ENCODE results near the gene CAPZA1. TPM values are rescaled to one million over a fixed set of nuclear protein-coding genes. Genes with fewer than 3 reads are reported as not detected.

Gene CAPZA1
- total and polyA plus RNA-seq, 2 donors (not counting 3 experiments of a cell fraction or from before 2014, with no cell fraction given) = 77.1 to 183 TPM

DNA sequence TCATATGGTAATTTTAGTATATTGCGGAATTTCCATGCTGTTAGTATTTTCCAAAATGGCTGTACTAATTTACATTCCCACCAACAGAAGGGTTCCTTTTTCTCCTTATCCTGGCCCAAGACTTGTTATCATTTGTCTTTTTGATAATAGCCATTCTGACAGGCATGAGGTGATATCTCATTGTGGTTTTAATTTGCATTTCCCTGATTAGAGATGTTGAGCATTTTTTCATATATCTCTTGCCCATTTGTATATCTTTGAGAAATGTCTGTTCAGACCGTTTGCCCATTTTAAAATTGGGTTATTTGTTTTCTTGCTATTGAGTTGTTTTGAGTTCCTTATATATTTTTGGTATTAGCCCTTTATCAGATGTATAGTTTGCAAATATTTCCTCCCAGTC, 14.0 kb downstream of the CAPZA1 start:
- POLR2A ChIA-PET = no interaction called here

More for the DNA sequence above, 14.0 kb downstream of the CAPZA1 start:
- CTCF ChIA-PET = no interaction called here
- dilution Hi-C loops (cut with MboI; ENCODE audit: extremely low pct_ligation_motif_present, low sequenced_read_pairs) = no loop called here
- no peaks in the 10 kb centered on the region for H3K9me1 ChIP-seq (replicated peaks; ENCODE audit: control insufficient read depth, extremely low read depth, insufficient read depth, low read length)
- H3K4me1 ChIP-seq (ENCODE audit: control insufficient read depth, extremely low read depth, insufficient read depth, low read length) = peaks cover 24% of the 10 kb centered on the region
- H3K4me3 ChIP-seq (replicated peaks in 1 of 3; ENCODE audit: insufficient read depth in 1 of 3, low read depth in 1 of 3, low read length in 3 of 3) = no peak overlapping the region
- no peaks in the 10 kb centered on the region for H3K9me3 ChIP-seq (replicated peaks; ENCODE audit: control insufficient read depth, insufficient read depth, low read length)
- H3K27me3 ChIP-seq (ENCODE audit: control insufficient read depth in 2 of 2, insufficient read depth in 2 of 2, low read length in 2 of 2) = no peaks in the 10 kb centered on the region
- peak overlapping the region; percentile 11 for H3K4me2 ChIP-seq (ENCODE audit: insufficient read depth, low read length)
- no peak overlapping the region for H2AFZ ChIP-seq (ENCODE audit: low read depth, low read length)
- DNase-seq (ENCODE audit: low read depth, low spot score) = no peak
- peaks cover 0 to 1% of the 10 kb centered on the region in 2 experiments for H3K36me3 ChIP-seq (ENCODE audit: control insufficient read depth in 2 of 2, extremely low read depth in 1 of 2, insufficient read depth in 2 of 2, low read length in 2 of 2)
- TF ChIP-seq, protein P1, sequence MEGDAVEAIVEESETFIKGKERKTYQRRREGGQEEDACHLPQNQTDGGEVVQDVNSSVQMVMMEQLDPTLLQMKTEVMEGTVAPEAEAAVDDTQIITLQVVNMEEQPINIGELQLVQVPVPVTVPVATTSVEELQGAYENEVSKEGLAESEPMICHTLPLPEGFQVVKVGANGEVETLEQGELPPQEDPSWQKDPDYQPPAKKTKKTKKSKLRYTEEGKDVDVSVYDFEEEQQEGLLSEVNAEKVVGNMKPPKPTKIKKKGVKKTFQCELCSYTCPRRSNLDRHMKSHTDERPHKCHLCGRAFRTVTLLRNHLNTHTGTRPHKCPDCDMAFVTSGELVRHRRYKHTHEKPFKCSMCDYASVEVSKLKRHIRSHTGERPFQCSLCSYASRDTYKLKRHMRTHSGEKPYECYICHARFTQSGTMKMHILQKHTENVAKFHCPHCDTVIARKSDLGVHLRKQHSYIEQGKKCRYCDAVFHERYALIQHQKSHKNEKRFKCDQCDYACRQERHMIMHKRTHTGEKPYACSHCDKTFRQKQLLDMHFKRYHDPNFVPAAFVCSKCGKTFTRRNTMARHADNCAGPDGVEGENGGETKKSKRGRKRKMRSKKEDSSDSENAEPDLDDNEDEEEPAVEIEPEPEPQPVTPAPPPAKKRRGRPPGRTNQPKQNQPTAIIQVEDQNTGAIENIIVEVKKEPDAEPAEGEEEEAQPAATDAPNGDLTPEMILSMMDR (IDR thresholded peaks at IDR 0.05; ENCODE audit: extremely low read depth in 1 of 2, insufficient read depth in 1 of 2, low read depth in 1 of 2, low read length in 2 of 2) = no peak
- TF ChIP-seq FOS (IDR thresholded peaks at IDR 0.05; ENCODE audit: borderline replicate concordance, insufficient read depth, low read length) (no peak), MYC (IDR thresholded peaks at IDR 0.05; ENCODE audit: low read depth, low read length) (no peak), JUN (IDR thresholded peaks at IDR 0.05; ENCODE audit: borderline replicate concordance, insufficient read depth, insufficient read length, low read depth) (no peak), EZH2 (IDR thresholded peaks at IDR 0.05; ENCODE audit: borderline replicate concordance, low read depth, low read length, severe bottlenecking) (no peak), POLR2A (IDR thresholded peaks at IDR 0.05; ENCODE audit: low read depth, low read length) (no peak), POLR2AphosphoS5 (IDR thresholded peaks at IDR 0.05; ENCODE audit: insufficient read depth, low read depth, low read length) (no peak), GATA2 (IDR thresholded peaks at IDR 0.05; ENCODE audit: insufficient read depth, insufficient read length, low read depth, low read length) (no peak)
- TF ChIP-seq, protein P2, sequence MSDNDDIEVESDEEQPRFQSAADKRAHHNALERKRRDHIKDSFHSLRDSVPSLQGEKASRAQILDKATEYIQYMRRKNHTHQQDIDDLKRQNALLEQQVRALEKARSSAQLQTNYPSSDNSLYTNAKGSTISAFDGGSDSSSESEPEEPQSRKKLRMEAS (IDR thresholded peaks at IDR 0.05; ENCODE audit: insufficient read depth, insufficient read length) = no peak
- H4K20me1 ChIP-seq (replicated peaks; ENCODE audit: control insufficient read depth, extremely low read depth, insufficient read depth, low read length) = peaks cover 22% of the 10 kb centered on the region
- BruUV-seq (replicated peaks) = no TSS peak
- peaks cover 100% of the 10 kb centered on the region for H3K79me2 ChIP-seq (ENCODE audit: control insufficient read depth, insufficient read depth, low read length)
- intact Hi-C loops (cut with micrococcal nuclease) = no loop called here
- no peak overlapping the region for H3K27ac ChIP-seq (ENCODE audit: insufficient read depth, low read depth, low read length)
- no peak for FAIRE-seq
- no peak overlapping the region for H3K9ac ChIP-seq (replicated peaks; ENCODE audit: extremely low read depth, insufficient read depth, low read length)

Measured in endothelial cell of umbilical vein (primary cell).